ENCODE results near the gene TTLL3.

TTLL3 gene

GRCh38 chr3:9808345-9809037 lies 1.6 kb upstream of the TTLL3 start:
- DNase-seq, result peak; percentile 51

- DNase-seq, result no peak
Observed at GRCh38 chr3:9809239-9809614, 835 bp upstream of the TTLL3 start.

DNA sequence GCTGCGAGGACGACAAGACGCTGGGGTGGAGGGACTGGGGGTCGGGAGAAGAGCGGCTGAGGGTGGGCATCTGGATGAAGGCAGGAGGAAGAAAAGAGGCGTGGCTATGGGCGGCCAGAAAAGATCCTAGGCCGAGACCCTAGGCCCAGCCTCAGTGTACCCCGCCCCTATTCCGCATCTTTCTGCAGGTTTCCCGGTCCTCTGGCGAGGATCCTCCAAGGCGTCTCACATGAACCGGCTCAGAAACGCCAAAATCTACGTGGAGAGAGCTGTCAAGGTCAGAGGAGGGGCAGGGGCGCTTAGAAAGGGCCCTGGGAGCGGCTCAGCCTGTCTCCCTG lies 340 bp downstream of the TTLL3 start:
- no peak for DNase-seq

DNA sequence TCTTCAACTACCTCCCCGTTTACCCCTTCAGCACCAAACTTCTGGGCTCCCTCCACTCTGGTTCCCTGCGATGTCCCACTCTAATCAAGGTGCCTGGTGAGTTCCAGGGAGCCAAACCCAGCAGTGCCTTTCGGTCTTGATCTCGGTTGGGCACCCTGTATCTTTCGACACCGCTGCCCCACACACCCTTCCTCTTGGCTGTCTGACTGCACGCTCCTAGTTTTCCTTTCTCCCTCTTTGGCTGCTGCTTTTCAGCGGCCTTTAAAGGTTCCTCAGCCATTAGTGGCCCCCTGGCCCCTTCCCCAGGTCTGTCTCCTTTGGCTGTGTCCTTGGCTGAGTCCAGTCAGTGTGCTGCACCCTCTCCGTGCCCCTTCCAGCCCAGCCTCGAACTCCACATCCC lies 784 bp downstream of the TTLL3 start:
- DNase-seq, result no peak

- no peak for DNase-seq
Observed at GRCh38 chr3:9812870-9813483, 2.9 kb downstream of the TTLL3 start.

- DNase-seq, result no peak
Observed at GRCh38 chr3:9815986-9816385, 5.9 kb downstream of the TTLL3 start.

GRCh38 chr3:9817436-9817835 lies 7.4 kb downstream of the TTLL3 start:
- no peak for DNase-seq

- no peak for DNase-seq
Observed at GRCh38 chr3:9818666-9819335, 8.7 kb downstream of the TTLL3 start.

DNA sequence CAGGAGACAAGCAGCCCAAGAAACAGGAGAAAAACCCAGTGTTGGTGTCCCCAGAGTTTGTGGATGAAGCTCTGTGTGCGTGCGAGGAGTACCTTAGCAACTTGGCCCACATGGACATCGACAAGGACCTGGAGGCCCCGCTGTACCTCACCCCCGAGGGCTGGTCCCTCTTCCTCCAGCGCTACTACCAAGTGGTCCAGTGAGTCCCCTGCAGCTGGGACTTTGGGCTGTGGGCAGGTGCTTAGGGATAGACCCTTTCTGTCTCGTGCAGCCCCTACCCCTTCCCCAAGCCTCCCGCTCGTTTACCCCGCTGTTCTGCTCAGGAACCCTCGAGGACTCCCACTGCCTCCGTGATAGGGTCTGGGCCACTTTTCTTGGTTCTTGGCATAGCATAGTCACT lies 10.5 kb downstream of the TTLL3 start:
- DNase-seq, result no peak

- no peak for DNase-seq
Observed at GRCh38 chr3:9820946-9821345, 10.9 kb downstream of the TTLL3 start.

DNA sequence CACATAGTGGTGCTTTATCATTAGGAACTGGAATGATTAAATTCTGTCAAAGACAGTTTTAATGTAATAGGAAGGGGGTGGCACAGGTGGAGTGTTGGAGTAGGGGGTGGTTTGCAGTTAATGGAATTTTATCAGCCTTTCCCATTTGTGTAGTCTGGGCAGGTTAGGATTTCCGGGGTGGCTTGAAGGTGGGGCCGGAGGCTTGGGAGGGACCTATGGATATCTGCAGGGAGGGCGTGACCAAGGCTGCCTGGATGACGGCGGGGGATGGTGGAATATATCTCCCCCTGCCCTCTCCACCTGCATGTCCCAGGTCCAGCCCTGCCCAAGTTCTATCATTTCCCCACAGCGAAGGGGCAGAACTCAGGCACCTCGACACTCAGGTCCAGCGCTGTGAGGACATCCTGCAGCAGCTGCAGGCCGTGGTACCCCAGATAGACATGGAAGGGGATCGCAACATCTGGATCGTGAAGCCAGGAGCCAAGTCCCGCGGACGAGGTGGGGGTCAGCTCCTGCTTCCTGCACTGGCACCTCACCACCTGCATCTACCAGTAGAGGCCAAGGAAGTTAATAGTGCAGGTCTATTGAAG lies 15.5 kb downstream of the TTLL3 start:
- no peak for DNase-seq

- no peak for DNase-seq
Observed at GRCh38 chr3:9826815-9827573, 16.9 kb downstream of the TTLL3 start.

DNA sequence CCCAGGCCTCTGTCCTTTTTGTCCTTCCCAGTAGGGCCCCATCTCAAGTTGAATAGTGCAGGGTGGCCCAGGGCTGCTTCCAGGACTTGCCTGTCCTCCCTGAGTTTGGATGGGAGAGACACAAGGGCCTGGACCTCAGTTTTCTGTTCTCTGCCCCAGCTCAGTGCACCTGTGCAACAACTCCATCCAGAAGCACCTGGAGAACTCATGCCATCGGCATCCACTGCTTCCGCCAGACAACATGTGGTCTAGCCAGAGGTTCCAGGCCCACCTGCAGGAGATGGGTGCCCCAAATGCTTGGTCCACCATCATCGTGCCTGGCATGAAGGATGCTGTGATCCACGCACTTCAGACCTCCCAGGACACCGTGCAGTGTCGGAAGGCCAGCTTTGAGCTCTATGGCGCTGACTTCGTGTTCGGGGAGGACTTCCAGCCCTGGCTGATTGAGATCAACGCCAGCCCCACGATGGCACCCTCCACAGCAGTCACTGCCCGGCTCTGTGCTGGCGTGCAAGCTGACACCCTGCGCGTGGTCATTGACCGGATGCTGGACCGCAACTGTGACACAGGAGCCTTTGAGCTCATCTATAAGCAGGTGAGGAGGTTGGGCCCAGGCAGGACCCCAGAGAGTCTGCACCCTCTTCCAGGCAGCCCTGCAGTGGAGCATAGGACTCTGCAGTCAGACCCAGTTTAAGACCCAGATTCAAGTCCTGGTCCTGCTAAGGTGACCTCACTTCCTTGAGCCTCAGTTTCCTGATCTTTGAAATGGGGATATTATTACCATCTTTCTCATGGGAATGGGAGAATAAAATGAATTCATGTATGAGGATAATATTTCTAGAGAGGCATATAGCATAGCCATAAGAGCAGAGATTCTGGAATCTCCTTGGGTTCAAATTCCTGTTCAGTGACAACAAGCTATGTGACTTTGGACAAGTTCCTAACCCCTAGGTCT lies 19.0 kb downstream of the TTLL3 start:
- DNase-seq, result no peak

DNA sequence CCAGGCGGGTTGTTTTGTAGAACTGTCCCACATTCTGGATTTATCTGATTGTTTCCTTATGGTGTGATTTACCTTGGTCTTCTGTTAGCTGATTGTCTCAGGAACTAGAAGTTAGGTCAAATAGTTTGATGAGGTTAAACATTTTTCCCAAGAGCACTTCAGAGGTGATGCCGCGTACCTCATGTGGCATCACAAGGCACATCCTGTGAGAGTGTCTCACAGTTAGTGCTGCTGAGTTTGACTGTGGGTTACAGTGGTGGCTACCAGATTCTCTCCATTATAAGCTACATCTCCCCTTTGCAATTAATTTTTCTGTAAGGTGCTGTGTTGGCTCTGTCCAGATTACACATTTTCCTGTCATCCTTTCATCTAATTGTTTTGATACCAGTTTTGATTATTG lies 21.2 kb downstream of the TTLL3 start:
- no peak for DNase-seq

DNA sequence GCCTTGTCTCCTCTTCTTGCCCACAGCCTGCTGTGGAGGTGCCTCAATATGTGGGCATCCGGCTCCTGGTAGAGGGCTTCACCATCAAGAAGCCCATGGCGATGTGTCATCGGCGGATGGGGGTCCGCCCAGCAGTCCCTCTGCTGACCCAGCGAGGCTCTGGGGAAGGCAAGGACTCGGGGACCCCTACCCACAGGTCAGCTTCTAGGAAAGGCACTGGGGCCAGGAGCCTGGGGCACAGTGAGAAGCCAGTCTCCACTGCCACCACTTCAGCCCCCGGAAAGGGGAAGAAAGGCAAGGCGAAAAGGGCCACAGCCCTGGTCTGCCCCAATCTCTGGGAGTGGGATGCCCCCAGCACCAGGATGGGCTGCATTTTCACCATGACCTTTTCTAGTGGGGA lies 23.0 kb downstream of the TTLL3 start:
- DNase-seq, result no peak

DNA sequence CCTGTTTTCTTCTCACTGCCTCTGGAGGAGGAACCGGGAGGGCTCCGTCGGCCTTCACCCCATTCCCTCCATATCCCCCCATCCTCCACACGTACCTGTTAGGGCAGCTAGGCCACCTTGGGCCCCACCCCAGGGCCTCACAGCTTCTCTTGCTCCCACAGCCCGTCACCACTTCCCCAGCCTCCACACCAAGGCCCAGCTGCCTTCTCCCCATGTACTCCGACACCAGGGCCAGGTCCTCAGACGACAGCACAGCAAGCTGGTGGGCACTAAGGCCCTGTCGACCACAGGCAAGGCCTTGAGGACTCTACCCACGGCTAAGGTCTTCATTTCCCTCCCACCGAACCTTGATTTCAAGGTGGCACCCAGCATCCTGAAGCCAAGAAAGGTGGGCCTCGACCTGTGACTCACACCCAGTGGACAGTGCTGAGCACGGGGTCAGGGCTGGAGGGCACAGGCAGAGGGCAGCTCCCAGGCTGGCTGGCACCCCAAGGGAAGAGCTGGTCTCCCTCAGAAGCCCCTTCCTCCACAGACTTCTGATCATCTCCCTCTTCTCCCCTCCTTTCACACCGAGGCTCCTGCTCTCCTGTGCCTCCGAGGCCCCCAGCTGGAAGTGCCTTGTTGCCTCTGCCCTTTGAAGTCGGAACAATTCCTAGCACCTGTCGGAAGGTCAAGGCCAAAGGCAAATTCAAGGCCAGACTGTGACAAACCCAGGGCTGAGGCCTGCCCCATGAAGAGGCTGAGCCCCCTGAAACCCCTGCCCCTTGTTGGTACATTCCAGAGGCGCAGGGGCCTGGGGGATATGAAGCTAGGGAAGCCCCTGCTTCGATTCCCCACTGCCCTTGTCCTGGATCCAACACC lies 24.7 kb downstream of the TTLL3 start:
- DNase-seq, result no peak

DNA sequence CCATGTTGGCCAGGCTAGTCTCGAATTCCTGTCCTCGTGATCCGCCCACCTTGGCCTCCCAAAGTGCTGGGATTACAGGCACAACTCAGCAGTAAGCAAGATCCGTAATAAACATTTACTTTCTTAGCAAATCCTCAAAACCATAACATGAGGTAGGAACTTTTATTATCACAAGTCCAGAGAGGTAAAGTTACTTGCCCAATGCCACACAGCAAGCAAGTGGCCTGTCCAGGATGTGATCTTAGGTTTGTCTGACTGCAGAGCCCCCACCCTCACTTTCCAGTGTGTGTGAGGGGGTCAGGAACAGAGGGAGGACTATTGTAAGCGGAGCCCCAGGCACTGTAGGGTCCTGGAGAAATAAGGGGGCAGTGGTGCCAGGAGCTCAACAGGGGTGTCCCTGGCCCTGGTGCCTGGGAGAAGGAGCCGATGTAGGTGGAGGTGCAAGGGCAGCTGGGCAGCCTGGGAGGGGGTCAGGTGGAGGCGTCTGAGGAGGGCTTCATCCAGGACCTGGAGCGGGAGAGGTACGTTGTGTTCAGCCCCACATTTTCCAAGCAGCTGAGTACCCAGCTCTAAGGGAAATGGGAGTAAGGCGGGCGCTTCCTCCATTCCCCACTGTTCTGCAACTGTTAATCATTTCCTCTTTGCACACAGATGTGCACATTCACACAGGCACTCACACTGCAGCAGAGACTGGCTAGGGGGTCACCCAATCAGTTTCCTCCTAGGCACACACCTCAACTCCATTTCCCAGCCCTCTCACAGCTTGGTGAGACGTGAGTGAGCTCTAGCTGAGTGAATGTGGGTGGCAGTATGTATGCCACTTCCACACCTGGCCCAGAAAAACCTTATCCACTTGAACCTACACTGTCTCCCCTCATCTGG lies 27.9 kb downstream of the TTLL3 start:
- no peak for DNase-seq

- no peak for DNase-seq
Observed at GRCh38 chr3:9838856-9839255, 28.8 kb downstream of the TTLL3 start.

DNA sequence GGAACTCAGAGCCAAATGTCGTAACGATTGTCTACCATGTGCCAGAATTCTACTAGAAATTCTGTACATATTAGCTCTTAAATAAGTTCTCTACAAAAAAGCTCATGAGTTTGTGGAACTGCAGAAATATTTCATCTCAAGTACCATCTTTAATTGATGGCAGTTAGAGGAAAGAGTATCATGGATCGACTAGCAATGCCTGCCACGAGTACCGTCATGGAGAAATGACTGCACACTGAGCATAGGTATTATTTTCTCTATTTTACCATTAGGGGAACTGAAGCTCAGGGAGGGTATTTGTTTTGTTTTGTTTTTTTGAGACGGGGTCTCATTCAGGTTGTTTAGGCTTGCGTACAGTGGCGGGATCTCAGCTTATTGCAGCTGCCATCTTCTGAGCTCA lies 31.0 kb downstream of the TTLL3 start:
- DNase-seq, result no peak
